Ovary (tissue), 9 donors: ENCODE results near the gene MIER2. TPM values are rescaled to one million over a fixed set of nuclear protein-coding genes. Genes with fewer than 3 reads are reported as not detected.

Source experiments
- DNase-seq, 5 donors: peaks; one replicate each; pipeline ENCODE4 v3.0.0-alpha.2; 2019 to 2020
- H3K27ac ChIP-seq, 2 donors: fragments of 200-600 bp; one replicate each; pipeline versions ENCODE4 v1.5.1 to v1.8.0; 2019 to 2022
- H3K27me3 ChIP-seq: fragments of 200-600 bp; one replicate; pipeline ENCODE4 v1.8.0; 2022
- H3K36me3 ChIP-seq: fragments of 200-600 bp; sonication (generic); one replicate; pipeline ENCODE4 v1.5.1; 2019
- H3K4me1 ChIP-seq: one replicate; pipeline ENCODE4 v1.8.1; 2013; ENCODE audit warnings: mild to moderate bottlenecking, moderate library complexity; ENCODE audit not compliant: insufficient read depth
- H3K4me3 ChIP-seq: fragments of 200-600 bp; sonication (generic); one replicate; pipeline ENCODE4 v1.5.1; 2017
- H3K9me3 ChIP-seq, 2 donors: fragments of 200-600 bp in 1 of 2; sonication (generic) in 1 of 2; one replicate each; pipeline versions ENCODE4 v1.5.1 to v1.8.1; 2013 to 2019; ENCODE audit warnings: mild to moderate bottlenecking in 1 of 2, moderate library complexity in 1 of 2
- EP300 ChIP-seq: sonication (generic); formaldehyde crosslinking; IDR thresholded peaks from one replicate; pipeline ENCODE4 v1.6.1; 2017; ENCODE audit warnings: antibody characterized with exemption
- POLR2A ChIP-seq: fragments of 450-650 bp; IDR thresholded peaks from one replicate; pipeline ENCODE4 v1.6.1; 2017; ENCODE audit warnings: antibody characterized with exemption, mild to moderate bottlenecking, moderate library complexity
- WGBS, 3 donors: extraction: QIAGEN DNeasy Blood & Tissue Kit in 1 of 3; methylation state at CpG; one replicate each; pipeline versions ENCODE4 v1.1.5 to v1.1.7; 2013 to 2017; 5-methylcytosine and 5-hydroxymethylcytosine counted together
- intact Hi-C, 4 donors: fragments of 100-400 bp; cut with DNase I; formaldehyde crosslinking; loops; one replicate each; pipeline versions ENCODE4 v1.11.0 to v1.15.1; 2022 to 2023
- polyA plus RNA-seq, 2 donors: library from polyadenylated mRNA; stranded (reverse); fragments of 200-250 nt in 1 of 2; fragments of 350-450 nt in 1 of 2; fragmentation: Illumina TruSeq in 1 of 2; extraction: RNeasy Lipid Tissue Mini Kit (QIAGEN cat#74804) in 1 of 2; gene quantifications; one replicate each; pipeline ENCODE4 v1.2.3, GENCODE V29; 2013 to 2014
- total RNA-seq, 7 donors: library from RNA; depleted of rRNA in 2 of 7; stranded (reverse); fragments of >200 nt in 2 of 7; fragmentation: NEBNext Ultra II Directional in 3 of 7; extraction: Animal tissue kit (Norgen Biotek cat#: 25700) in 3 of 7; gene quantifications; one replicate each; pipeline versions ENCODE4 v1.1.0 to v1.2.4, GENCODE V29; 2016 to 2023
- TF ChIP-seq, protein P1 (sequence below), 3 donors: fragments of 450-650 bp in 2 of 3; fragments of 200-600 bp in 1 of 3; IDR thresholded peaks; one replicate each; pipeline versions ENCODE4 v1.5.1 to v1.8.0; 2016 to 2022; ENCODE audit warnings: antibody characterized with exemption in 3 of 3, mild to moderate bottlenecking in 1 of 3
- donor health status: DM: no; HTN: no; CAD: no; lungs with moderate emphysema.
- donor health status: DM: no; HTN: no; CAD: no.
- donor health status: Bipolar disorder and iron deficiency.
- donor health status: DM: yes; HTN: yes; CAD: no.
- donor health status: DM: no; HTN: no; CAD: no.
- donor health status: DM: yes; HTN: yes; CAD: no.

Gene MIER2
- total and polyA plus RNA-seq, 9 donors = 9.8 to 29.6 (median 21.7) TPM

DNA sequence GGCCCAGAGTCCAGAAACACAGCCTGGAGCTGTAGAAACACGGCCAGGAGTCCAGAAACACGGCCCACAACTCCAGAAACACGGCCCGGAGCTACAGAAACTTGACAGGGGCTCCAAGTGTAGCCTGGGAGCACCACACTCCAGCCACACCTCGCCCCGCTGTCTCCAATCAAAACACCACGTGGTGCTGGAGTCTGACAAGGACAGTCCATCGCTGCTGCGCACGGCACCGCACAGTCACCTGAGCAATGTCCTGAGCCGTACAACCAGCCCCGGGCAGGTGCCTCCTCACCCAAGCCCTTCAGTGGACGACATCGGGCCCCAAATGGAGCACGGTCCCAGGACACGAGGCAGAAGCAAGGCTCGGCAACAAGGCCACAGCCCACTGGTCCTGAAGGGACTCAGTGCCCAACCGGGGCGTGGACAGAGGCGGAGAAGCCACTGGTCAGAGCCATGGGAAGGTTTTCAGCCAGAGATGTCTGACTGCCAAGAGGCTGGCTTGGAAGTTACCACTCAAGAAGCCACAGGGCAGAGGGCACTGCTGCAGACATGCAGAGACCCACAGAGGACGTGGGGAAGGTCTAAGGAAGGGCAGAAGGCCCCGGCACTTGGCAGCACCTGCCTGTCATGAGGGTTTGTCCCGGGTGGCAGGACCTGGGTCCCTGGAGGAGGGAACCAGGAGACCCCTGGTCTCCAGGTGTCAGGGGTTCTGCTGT is 33.7 kb downstream of the MIER2 start:
- no peaks in the 10 kb centered on the region for H3K36me3 ChIP-seq
- intact Hi-C loops = loop anchor here in 1 of 4 donors (10.0 kb wide), 1 partner anchor 64 kb away; a partner anchor contains a TSS
- no peaks in the 10 kb centered on the region for H3K9me3 ChIP-seq
- H3K4me3 ChIP-seq = no peak overlapping the region
- H3K27ac ChIP-seq = no peak overlapping the region
- peaks cover 2% of the 10 kb centered on the region for H3K4me1 ChIP-seq
- no peaks in the 10 kb centered on the region for H3K27me3 ChIP-seq
- TF ChIP-seq, protein P1, sequence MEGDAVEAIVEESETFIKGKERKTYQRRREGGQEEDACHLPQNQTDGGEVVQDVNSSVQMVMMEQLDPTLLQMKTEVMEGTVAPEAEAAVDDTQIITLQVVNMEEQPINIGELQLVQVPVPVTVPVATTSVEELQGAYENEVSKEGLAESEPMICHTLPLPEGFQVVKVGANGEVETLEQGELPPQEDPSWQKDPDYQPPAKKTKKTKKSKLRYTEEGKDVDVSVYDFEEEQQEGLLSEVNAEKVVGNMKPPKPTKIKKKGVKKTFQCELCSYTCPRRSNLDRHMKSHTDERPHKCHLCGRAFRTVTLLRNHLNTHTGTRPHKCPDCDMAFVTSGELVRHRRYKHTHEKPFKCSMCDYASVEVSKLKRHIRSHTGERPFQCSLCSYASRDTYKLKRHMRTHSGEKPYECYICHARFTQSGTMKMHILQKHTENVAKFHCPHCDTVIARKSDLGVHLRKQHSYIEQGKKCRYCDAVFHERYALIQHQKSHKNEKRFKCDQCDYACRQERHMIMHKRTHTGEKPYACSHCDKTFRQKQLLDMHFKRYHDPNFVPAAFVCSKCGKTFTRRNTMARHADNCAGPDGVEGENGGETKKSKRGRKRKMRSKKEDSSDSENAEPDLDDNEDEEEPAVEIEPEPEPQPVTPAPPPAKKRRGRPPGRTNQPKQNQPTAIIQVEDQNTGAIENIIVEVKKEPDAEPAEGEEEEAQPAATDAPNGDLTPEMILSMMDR (IDR thresholded peaks at IDR 0.05) = no peak
- no peak for TF ChIP-seq POLR2A
- TF ChIP-seq EP300 = no peak
- 80 to 91% (median 89%) methylated on average over 24 of the region's 24 CpGs for WGBS, 3 donors
- DNase-seq = peak in 1 of 5 donors; percentile 16

DNA sequence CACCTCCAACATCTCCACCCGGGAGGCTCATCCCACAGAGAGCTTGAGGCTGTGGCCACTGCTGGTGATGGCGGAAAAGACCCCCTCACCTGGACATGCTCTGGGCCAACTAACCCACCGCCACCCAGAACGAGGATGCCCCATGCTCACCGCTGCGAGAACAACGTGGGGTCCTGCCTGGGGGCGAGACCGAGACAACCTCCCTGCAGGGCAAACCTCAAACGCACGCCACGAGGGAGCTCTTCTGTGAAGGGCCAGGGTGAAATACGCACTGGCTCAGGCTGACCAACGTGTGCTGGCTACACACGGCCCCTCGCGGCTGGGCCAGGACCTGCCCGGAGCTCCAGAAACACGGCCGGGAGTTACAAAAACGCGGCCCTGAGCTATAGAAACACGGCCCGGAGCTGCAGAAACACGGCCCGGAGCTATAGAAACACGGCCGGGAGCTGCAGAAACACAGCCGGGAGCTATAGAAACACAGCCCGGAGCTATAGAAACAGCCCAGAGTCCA is 34.4 kb downstream of the MIER2 start:
- no peaks in the 10 kb centered on the region for H3K36me3 ChIP-seq
- no peak for DNase-seq
- 45 to 68% (median 56%) methylated on average over 30 of the region's 30 CpGs for WGBS, 3 donors

DNA sequence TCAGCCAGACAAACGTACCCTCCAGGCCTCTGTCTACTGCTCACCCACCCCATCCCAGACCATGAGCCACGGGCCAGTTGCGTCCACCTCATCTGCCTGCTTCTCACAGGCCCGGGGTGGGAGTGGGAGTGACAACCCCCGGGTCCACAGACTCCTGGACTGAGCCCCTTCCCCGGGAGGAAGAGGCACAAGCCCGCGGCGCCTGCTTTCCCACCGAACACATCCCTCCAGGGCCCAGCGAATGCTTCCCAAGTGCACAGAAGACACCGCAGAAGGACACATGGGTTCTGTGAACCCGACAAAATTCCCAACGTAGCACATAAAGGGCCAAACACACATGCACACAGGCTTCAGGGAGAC is 35.4 kb downstream of the MIER2 start:
- H3K4me3 ChIP-seq = no peak overlapping the region
- no peak for DNase-seq
- H3K27me3 ChIP-seq = no peaks in the 10 kb centered on the region
- WGBS, 3 donors = 79 to 92% (median 88%) methylated on average over 14 of the region's 14 CpGs
- intact Hi-C loops = no loop called here
- no peaks in the 10 kb centered on the region for H3K9me3 ChIP-seq
- H3K27ac ChIP-seq = no peak overlapping the region
- H3K4me1 ChIP-seq = peaks cover 2% of the 10 kb centered on the region
- no peaks in the 10 kb centered on the region for H3K36me3 ChIP-seq
- TF ChIP-seq POLR2A (no peak), EP300 (no peak)
- TF ChIP-seq, protein P1 (IDR thresholded peaks at IDR 0.05) = no peak

More for the DNA sequence above, 34.4 kb downstream of the MIER2 start:
- Histone ChIP-seq H3K27ac (no peak overlapping the region), H3K4me3 (peak overlapping the region; percentile 14), H3K27me3 (no peaks in the 10 kb centered on the region), H3K4me1 (peaks cover 2% of the 10 kb centered on the region), H3K9me3 (no peaks in the 10 kb centered on the region)
- TF ChIP-seq EP300 (no peak), POLR2A (no peak)
- TF ChIP-seq, protein P1 (IDR thresholded peaks at IDR 0.05) = no peak
- intact Hi-C loops = loop anchor here in 1 of 4 donors (10.0 kb wide), 1 partner anchor 65 kb away; a partner anchor contains a TSS

DNA sequence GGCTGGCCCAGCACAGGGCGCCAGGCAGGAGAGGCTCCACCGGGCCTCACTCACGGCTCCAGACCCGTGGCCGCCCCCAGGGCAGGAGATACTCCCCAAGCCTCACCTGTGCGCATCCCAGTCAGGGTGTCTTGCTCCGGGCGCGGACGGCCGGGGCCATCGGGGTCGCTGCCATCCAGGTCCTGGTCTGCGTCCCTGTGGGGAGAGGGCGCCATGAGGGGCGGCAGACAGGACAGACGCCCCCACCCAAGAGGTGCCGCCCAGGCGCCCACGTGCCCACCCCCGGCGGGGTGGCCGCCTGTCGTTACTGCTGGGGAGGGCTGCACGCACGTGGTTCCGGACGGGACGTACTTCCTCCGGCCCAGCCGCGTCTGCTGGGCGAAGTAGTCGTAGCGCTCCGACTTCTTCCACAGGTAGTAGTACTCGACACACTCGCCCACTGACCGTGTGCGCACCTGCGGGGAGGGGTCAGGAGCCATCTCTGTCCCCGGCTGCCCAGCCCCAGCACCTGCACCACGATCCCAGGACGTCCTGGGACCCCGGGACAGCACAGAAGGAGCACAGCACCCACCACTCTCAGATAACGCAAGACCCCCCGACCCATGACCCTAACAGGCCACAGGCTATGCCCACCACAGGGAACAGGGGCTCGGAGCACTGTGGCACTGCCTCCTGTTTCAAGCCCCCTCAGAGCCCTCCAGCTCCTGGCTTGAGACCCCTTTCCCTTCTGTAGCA is 36.0 kb downstream of the MIER2 start:
- H3K27ac ChIP-seq = no peak overlapping the region

More for the DNA sequence above, 36.0 kb downstream of the MIER2 start:
- 92 to 93% (median 93%) methylated on average over 44 to 48 of the region's 48 CpGs for WGBS, 3 donors
- DNase-seq = no peak
- Histone ChIP-seq H3K4me1 (peaks cover 2% of the 10 kb centered on the region), H3K36me3 (no peaks in the 10 kb centered on the region), H3K9me3 (no peaks in the 10 kb centered on the region), H3K27me3 (no peaks in the 10 kb centered on the region), H3K4me3 (no peak overlapping the region)
- TF ChIP-seq EP300 = no peak
- TF ChIP-seq POLR2A = no peak
- TF ChIP-seq, protein P1 (IDR thresholded peaks at IDR 0.05) = no peak
- intact Hi-C loops = no loop called here
